H1 (cell line): ENCODE results near the gene ZNF318. TPM values are rescaled to one million over a fixed set of nuclear protein-coding genes. Genes with fewer than 3 reads are reported as not detected.
"Not testable (repeated sequence)": the region's sequence is repeated elsewhere in the genome, so short reads cannot be mapped to it uniquely, and the experiment has no call there.

Source experiments
- CTCF ChIA-PET: fragments of 300-600 bp; sonication (Branson Sonifier 250); formaldehyde crosslinking; loops from one replicate; lab custom pipeline; 2021; ENCODE audit not compliant: partially characterized antibody; lab: Charles Lee
- POLR2A ChIA-PET: fragments of 300-600 bp; sonication (Branson Sonifier 250); formaldehyde crosslinking; loops from one replicate; lab custom pipeline; 2021; ENCODE audit warnings: inconsistent platforms; ENCODE audit not compliant: partially characterized antibody; lab: Charles Lee
- DNase-seq, 2 experiments: peaks; one replicate each; pipeline versions ENCODE4 v3.0.0 to v3.0.0-alpha.2; 2010 to 2022; ENCODE audit warnings: low spot score in 2 of 2, low read depth in 1 of 2, mixed read lengths in 1 of 2
- FAIRE-seq: peaks from 2 replicates; lab custom pipeline; 2011; peaks lifted over from hg19 to GRCh38; lab: Jason Lieb, UNC
- H2AFZ ChIP-seq: 2 replicates; pipeline ENCODE4 v1.8.1; 2012; ENCODE audit warnings: low read length, inconsistent platforms
- H2AK5ac ChIP-seq: 2 replicates; pipeline ENCODE4 v1.6.1; 2013; ENCODE audit warnings: low read depth, low read length
- H2BK120ac ChIP-seq: replicated peaks from 2 replicates; pipeline ENCODE3; 2013; ENCODE audit warnings: low read depth, low read length, inconsistent platforms
- H2BK12ac ChIP-seq: 2 replicates; pipeline ENCODE4 v1.6.1; 2013; ENCODE audit warnings: low read depth, low read length
- H2BK15ac ChIP-seq: 2 replicates; pipeline ENCODE4 v1.6.1; 2013; ENCODE audit warnings: low read length
- H2BK20ac ChIP-seq: 2 replicates; pipeline ENCODE4 v1.6.1; 2013; ENCODE audit warnings: low read length
- H2BK5ac ChIP-seq: 2 replicates; pipeline ENCODE4 v1.6.1; 2013; ENCODE audit warnings: low read depth, low read length
- H3K14ac ChIP-seq: 2 replicates; pipeline ENCODE4 v1.6.1; 2013; ENCODE audit warnings: inconsistent platforms; ENCODE audit not compliant: insufficient read length
- H3K18ac ChIP-seq: 2 replicates; pipeline ENCODE4 v1.6.1; 2013; ENCODE audit warnings: low read length; ENCODE audit errors: extremely low read depth
- H3K23ac ChIP-seq: 2 replicates; pipeline ENCODE4 v1.6.1; 2013; ENCODE audit warnings: inconsistent platforms; ENCODE audit not compliant: insufficient read length
- H3K23me2 ChIP-seq: 2 replicates; pipeline ENCODE4 v1.6.1; 2013; ENCODE audit warnings: low read depth, low read length
- H3K27ac ChIP-seq: 2 replicates; pipeline ENCODE4 v1.6.1; 2011; ENCODE audit warnings: low read depth, low read length, inconsistent platforms
- H3K27me3 ChIP-seq, 4 experiments: replicated peaks in 1 of 4; 1 replicate in 1 of 4; 2 replicates in 3 of 4; pipeline versions ENCODE4 v1.6.1 to v1.8.1; 2011 to 2013; ENCODE audit warnings: low read length in 3 of 4, mild to moderate bottlenecking in 3 of 4, inconsistent platforms in 2 of 4, mixed read lengths in 2 of 4, moderate library complexity in 1 of 4; ENCODE audit not compliant: control insufficient read depth in 3 of 4, insufficient read depth in 3 of 4; ENCODE audit errors: extremely low read depth in 1 of 4
- H3K36me3 ChIP-seq, 4 experiments: 2 replicates each; pipeline versions ENCODE4 v1.6.1 to v1.8.1; 2011 to 2013; ENCODE audit warnings: mild to moderate bottlenecking in 4 of 4, low read length in 3 of 4, moderate library complexity in 2 of 4, control low read depth in 1 of 4, inconsistent platforms in 1 of 4; ENCODE audit not compliant: insufficient read depth in 4 of 4, control insufficient read depth in 2 of 4
- H3K4ac ChIP-seq: replicated peaks from 2 replicates; pipeline ENCODE3; 2013; ENCODE audit warnings: low read length, low read depth, mixed read lengths, inconsistent platforms; ENCODE audit not compliant: insufficient read length
- H3K4me1 ChIP-seq, 4 experiments: replicated peaks in 1 of 4; 1 replicate in 1 of 4; 2 replicates in 3 of 4; pipeline versions ENCODE4 v1.6.1 to v1.8.1; 2011 to 2013; ENCODE audit warnings: low read length in 3 of 4, inconsistent platforms in 2 of 4, mixed read lengths in 1 of 4; ENCODE audit not compliant: insufficient read depth in 4 of 4, control insufficient read depth in 3 of 4
- H3K4me2 ChIP-seq, 2 experiments: 2 replicates each; pipeline versions ENCODE4 v1.6.1 to v1.8.1; 2011 to 2013; ENCODE audit warnings: low read depth in 2 of 2, low read length in 2 of 2, control low read depth in 1 of 2, inconsistent platforms in 1 of 2, mild to moderate bottlenecking in 1 of 2; ENCODE audit not compliant: insufficient read depth in 1 of 2
- H3K4me3 ChIP-seq, 4 experiments: fragments of 200-600, 300-600 bp in 1 of 4; sonication (generic), shearing (Covaris generic), sonication (Bioruptor Twin) in 1 of 4; 2 replicates each; pipeline versions ENCODE4 v1.5.1 to v1.8.1; 2011 to 2016; ENCODE audit warnings: low read length in 4 of 4, low read depth in 3 of 4, control low read depth in 2 of 4, inconsistent platforms in 2 of 4, mild to moderate bottlenecking in 2 of 4, mixed read lengths in 1 of 4, moderate library complexity in 1 of 4; ENCODE audit not compliant: insufficient read depth in 2 of 4; ENCODE audit errors: extremely low read depth in 1 of 4
- H3K56ac ChIP-seq: replicated peaks from 2 replicates; pipeline ENCODE3; 2013; ENCODE audit warnings: low read depth, mild to moderate bottlenecking, mixed read lengths, low read length, inconsistent platforms; ENCODE audit not compliant: insufficient read length
- H3K79me1 ChIP-seq: 2 replicates; pipeline ENCODE4 v1.6.1; 2013; ENCODE audit warnings: low read depth, low read length, control low read depth
- H3K79me2 ChIP-seq, 2 experiments: 2 replicates each; pipeline versions ENCODE4 v1.6.1 to v1.8.1; 2012 to 2013; ENCODE audit warnings: low read length in 2 of 2, mild to moderate bottlenecking in 2 of 2, inconsistent platforms in 1 of 2; ENCODE audit not compliant: insufficient read depth in 2 of 2, control insufficient read depth in 1 of 2
- H3K9ac ChIP-seq, 4 experiments: replicated peaks in 1 of 4; 1 replicate in 1 of 4; 2 replicates in 3 of 4; pipeline versions ENCODE4 v1.6.1 to v1.8.1; 2011 to 2013; ENCODE audit warnings: low read depth in 3 of 4, low read length in 3 of 4, control low read depth in 2 of 4, mild to moderate bottlenecking in 2 of 4, moderate library complexity in 2 of 4, inconsistent platforms in 1 of 4; ENCODE audit errors: extremely low read depth in 1 of 4
- H3K9me3 ChIP-seq, 2 experiments: 2 replicates each; pipeline versions ENCODE4 v1.6.1 to v1.8.1; 2012 to 2013; ENCODE audit warnings: mild to moderate bottlenecking in 2 of 2, moderate library complexity in 2 of 2, control low read depth in 1 of 2, inconsistent platforms in 1 of 2, low read depth in 1 of 2, low read length in 1 of 2, mixed read lengths in 1 of 2; ENCODE audit not compliant: insufficient read depth in 2 of 2
- H4K20me1 ChIP-seq, 2 experiments: replicated peaks in 1 of 2; 2 replicates each; pipeline versions ENCODE3 to v1.8.1; 2011 to 2013; ENCODE audit warnings: inconsistent platforms in 2 of 2, low read length in 2 of 2, mild to moderate bottlenecking in 1 of 2; ENCODE audit not compliant: insufficient read depth in 2 of 2, control insufficient read depth in 1 of 2
- H4K5ac ChIP-seq: 2 replicates; pipeline ENCODE4 v1.6.1; 2013; ENCODE audit warnings: low read length, low read depth, mixed read lengths, inconsistent platforms; ENCODE audit not compliant: insufficient read length
- H4K8ac ChIP-seq: 2 replicates; pipeline ENCODE4 v1.8.0; 2013; ENCODE audit warnings: mild to moderate bottlenecking, moderate library complexity, low read length, inconsistent platforms; ENCODE audit not compliant: insufficient read depth; ENCODE audit errors: extremely low read depth
- H4K91ac ChIP-seq: replicated peaks from 2 replicates; pipeline ENCODE3; 2013; ENCODE audit warnings: low read length, mixed read lengths, inconsistent platforms; ENCODE audit not compliant: insufficient read length
- WGBS, 2 experiments: shearing (Covaris generic) in 1 of 2; methylation state at CpG; one replicate each; pipeline versions ENCODE4 v1.1.6 to v1.1.7; 2013 to 2015; ENCODE audit warnings: low lambda C conversion rate in 2 of 2, mixed read lengths in 2 of 2, inconsistent platforms in 1 of 2, low coverage in 1 of 2, missing lambda C conversion rate in 1 of 2; ENCODE audit not compliant: insufficient replicate concordance in 2 of 2, insufficient coverage in 1 of 2, insufficient read length in 1 of 2; ENCODE audit errors: extremely low coverage in 1 of 2, missing lambda C conversion rate in 1 of 2; 5-methylcytosine and 5-hydroxymethylcytosine counted together
- polyA plus RNA-seq, 7 experiments: library from polyadenylated mRNA; depleted of rRNA in 3 of 7; stranded (reverse) in 5 of 7; unstranded in 2 of 7; fragments of >200 nt in 5 of 7; fragments of 200-250 nt in 2 of 7; gene quantifications; 1 replicate in 5 of 7; 2 replicates in 1 of 7; 4 replicates in 1 of 7; pipeline versions ENCODE4 v1.2.1 to v1.2.3, GENCODE V29; 2011 to 2013; ENCODE audit warnings: missing spikeins in 2 of 7, mixed read lengths in 2 of 7
- total RNA-seq: library from RNA; stranded (reverse); fragmentation: NEBNext Ultra II Directional; extraction: Animal tissue kit (Norgen Biotek cat#: 25700); gene quantifications from 2 replicates; pipeline ENCODE4 v1.2.1, GENCODE V29; 2021

ZNF318 gene
- total and polyA plus RNA-seq, 2 of the 8 experiments (the other 6 are each of a cell fraction or from before 2014, with no cell fraction given): 10.2 to 22.1 TPM

- H3K56ac ChIP-seq, H3K27me3 ChIP-seq, H4K5ac ChIP-seq, H3K79me2 ChIP-seq, H3K4me1 ChIP-seq, H3K4me2 ChIP-seq, H3K23ac ChIP-seq, H2BK20ac ChIP-seq, H2AK5ac ChIP-seq, DNase-seq, H2BK15ac ChIP-seq, H2BK5ac ChIP-seq, H3K79me1 ChIP-seq, H2AFZ ChIP-seq, H2BK12ac ChIP-seq, H3K27ac ChIP-seq, H2BK120ac ChIP-seq, H3K36me3 ChIP-seq, FAIRE-seq, H4K91ac ChIP-seq, H4K20me1 ChIP-seq, POLR2A ChIA-PET, H3K23me2 ChIP-seq, H3K14ac ChIP-seq, H3K4ac ChIP-seq, H3K4me3 ChIP-seq, H3K9me3 ChIP-seq, H4K8ac ChIP-seq, H3K18ac ChIP-seq, H3K9ac ChIP-seq: not testable (repeated sequence)
- WGBS, 2 experiments: 83% methylated on average over 7 of the region's 8 CpGs; no CpG with 5 or more reads in 1 of the 2 experiments
- CTCF ChIA-PET: interaction anchor here (0.7 to 1.9 kb wide), 4 partner anchors 22 to 104 kb away, joined by 3 to 6 read pairs (median 4); no protein-coding TSS in a partner anchor
Measured at GRCh38 chr6:43415275-43415674, 45.8 kb upstream of the ZNF318 start.
